Measurements from ENCODE around the gene ZFP36L2.

- TF ChIP-seq, protein P1, sequence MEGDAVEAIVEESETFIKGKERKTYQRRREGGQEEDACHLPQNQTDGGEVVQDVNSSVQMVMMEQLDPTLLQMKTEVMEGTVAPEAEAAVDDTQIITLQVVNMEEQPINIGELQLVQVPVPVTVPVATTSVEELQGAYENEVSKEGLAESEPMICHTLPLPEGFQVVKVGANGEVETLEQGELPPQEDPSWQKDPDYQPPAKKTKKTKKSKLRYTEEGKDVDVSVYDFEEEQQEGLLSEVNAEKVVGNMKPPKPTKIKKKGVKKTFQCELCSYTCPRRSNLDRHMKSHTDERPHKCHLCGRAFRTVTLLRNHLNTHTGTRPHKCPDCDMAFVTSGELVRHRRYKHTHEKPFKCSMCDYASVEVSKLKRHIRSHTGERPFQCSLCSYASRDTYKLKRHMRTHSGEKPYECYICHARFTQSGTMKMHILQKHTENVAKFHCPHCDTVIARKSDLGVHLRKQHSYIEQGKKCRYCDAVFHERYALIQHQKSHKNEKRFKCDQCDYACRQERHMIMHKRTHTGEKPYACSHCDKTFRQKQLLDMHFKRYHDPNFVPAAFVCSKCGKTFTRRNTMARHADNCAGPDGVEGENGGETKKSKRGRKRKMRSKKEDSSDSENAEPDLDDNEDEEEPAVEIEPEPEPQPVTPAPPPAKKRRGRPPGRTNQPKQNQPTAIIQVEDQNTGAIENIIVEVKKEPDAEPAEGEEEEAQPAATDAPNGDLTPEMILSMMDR (IDR thresholded peaks at IDR 0.05) = no peak
- TF ChIP-seq POLR2A (IDR thresholded peaks at IDR 0.05) = no peak
These were observed 25.4 kb downstream of the ZFP36L2 start for GRCh38 chr2:43201016-43201415.

All from heart left ventricle (tissue), 13 donors.